Liver (tissue), 9 donors: Measurements from ENCODE around the gene C22orf23. TPM values are rescaled to one million over a fixed set of nuclear protein-coding genes. Genes with fewer than 3 reads are reported as not detected.

Experiments used
- DNase-seq: peaks from one replicate; pipeline ENCODE4 v3.0.0-alpha.2; 2017; ENCODE audit warnings: low spot score
- H3K27ac ChIP-seq, 2 donors: one replicate each; pipeline ENCODE4 v1.7.0; 2013; ENCODE audit warnings: inconsistent platforms in 2 of 2, low read length in 2 of 2, control low read depth in 1 of 2, low read depth in 1 of 2, mild to moderate bottlenecking in 1 of 2
- H3K27me3 ChIP-seq, 4 donors: one replicate each; pipeline versions ENCODE4 v1.6.1 to v1.7.0; 2013; ENCODE audit warnings: low read length in 3 of 4, inconsistent platforms in 1 of 4, mild to moderate bottlenecking in 1 of 4, moderate library complexity in 1 of 4; ENCODE audit not compliant: control insufficient read depth in 4 of 4, insufficient read depth in 4 of 4
- H3K36me3 ChIP-seq, 4 donors: one replicate each; pipeline versions ENCODE4 v1.6.1 to v1.7.0; 2013; ENCODE audit warnings: low read length in 3 of 4, mild to moderate bottlenecking in 3 of 4, low read depth in 1 of 4, moderate library complexity in 1 of 4; ENCODE audit not compliant: control insufficient read depth in 4 of 4, insufficient read depth in 3 of 4
- H3K4me1 ChIP-seq, 4 donors: one replicate each; pipeline versions ENCODE4 v1.6.1 to v1.7.0; 2013; ENCODE audit warnings: low read length in 3 of 4, mild to moderate bottlenecking in 3 of 4, moderate library complexity in 1 of 4; ENCODE audit not compliant: control insufficient read depth in 4 of 4, insufficient read depth in 4 of 4
- H3K4me3 ChIP-seq, 3 donors: one replicate each; pipeline versions ENCODE4 v1.6.1 to v1.7.0; 2013; ENCODE audit warnings: low read length in 3 of 3, control low read depth in 1 of 3, low read depth in 1 of 3, mild to moderate bottlenecking in 1 of 3
- H3K9ac ChIP-seq, 2 donors: one replicate each; pipeline ENCODE4 v1.7.0; 2013; ENCODE audit warnings: low read length in 2 of 2, mild to moderate bottlenecking in 2 of 2, moderate library complexity in 2 of 2, control low read depth in 1 of 2, low read depth in 1 of 2
- H3K9me3 ChIP-seq, 4 donors: one replicate each; pipeline versions ENCODE4 v1.6.1 to v1.7.0; 2013; ENCODE audit warnings: low read length in 3 of 4; ENCODE audit not compliant: control insufficient read depth in 4 of 4
- ATF3 ChIP-seq: IDR thresholded peaks from 2 replicates; pipeline ENCODE4 v1.6.1; 2016; ENCODE audit warnings: antibody characterized with exemption
- HNF4A ChIP-seq, 2 donors: conservative IDR thresholded peaks; 2 replicates each; pipeline ENCODE4 v1.6.1; 2016; ENCODE audit warnings: antibody characterized with exemption in 2 of 2, mild to moderate bottlenecking in 2 of 2
- MAX ChIP-seq: IDR thresholded peaks from 2 replicates; pipeline ENCODE4 v1.6.1; 2016; ENCODE audit warnings: antibody characterized with exemption
- NR2F2 ChIP-seq: IDR thresholded peaks from 2 replicates; pipeline ENCODE4 v1.6.1; 2016; ENCODE audit warnings: antibody characterized with exemption
- REST ChIP-seq: IDR thresholded peaks from 2 replicates; pipeline ENCODE4 v1.6.1; 2016; ENCODE audit warnings: antibody characterized with exemption, mild to moderate bottlenecking
- RXRA ChIP-seq, 2 donors: IDR thresholded peaks; 2 replicates each; pipeline ENCODE4 v1.6.1; 2017 to 2018; ENCODE audit warnings: antibody characterized with exemption in 2 of 2, mild to moderate bottlenecking in 1 of 2
- TAF1 ChIP-seq: conservative IDR thresholded peaks from 2 replicates; pipeline ENCODE4 v1.6.1; 2016; ENCODE audit warnings: antibody characterized with exemption, mild to moderate bottlenecking
- YY1 ChIP-seq: IDR thresholded peaks from 2 replicates; pipeline ENCODE4 v1.6.1; 2016; ENCODE audit warnings: antibody characterized with exemption, mild to moderate bottlenecking
- WGBS: extraction: QIAGEN DNeasy Blood & Tissue Kit; methylation state at CpG from one replicate; pipeline ENCODE4 v1.1.7; 2013; 5-methylcytosine and 5-hydroxymethylcytosine counted together
- polyA plus RNA-seq, 2 donors: library from polyadenylated mRNA; stranded (reverse) in 1 of 2; unstranded in 1 of 2; fragments of 200-250 nt in 1 of 2; fragments of >200 nt in 1 of 2; fragmentation: Nextera tagmentation in 1 of 2; extraction: Ambion mirVana in 1 of 2; gene quantifications; one replicate each; pipeline versions ENCODE4 v1.2.1 to v1.2.3, GENCODE V29; 2013 to 2015
- total RNA-seq, 2 donors: library from RNA; depleted of rRNA; stranded (reverse); fragments of >200 nt; gene quantifications; one replicate each; pipeline ENCODE4 v1.2.3, GENCODE V29; 2014
- TF ChIP-seq, protein P1 (sequence below): IDR thresholded peaks from 2 replicates; pipeline ENCODE4 v1.6.1; 2016; ENCODE audit warnings: antibody characterized with exemption
- donor health status: healthy.
- donor health status: healthy.
- donor health status: healthy.
- donor health status: healthy.
- donor health status: healthy.

The C22orf23 gene
- total and polyA plus RNA-seq, 4 donors: 0.02 TPM; not detected in 3

- 94% methylated on average over 27 of the region's 27 CpGs for WGBS
- Histone ChIP-seq H3K9me3 (no peaks in the 10 kb centered on the region), H3K9ac (no peak overlapping the region), H3K27ac (no peak overlapping the region), H3K36me3 (no peaks in the 10 kb centered on the region), H3K4me1 (peaks cover 8 to 22% (median 18%) of the 10 kb centered on the region in 4 donors), H3K27me3 (no peaks in the 10 kb centered on the region), H3K4me3 (no peak overlapping the region)
- DNase-seq: no peak
- TF ChIP-seq NR2F2 (no peak), HNF4A (conservative IDR thresholded peaks at IDR 0.05) (no peak), ATF3 (no peak), MAX (no peak), TAF1 (no peak), RXRA (IDR thresholded peaks at IDR 0.05) (no peak)
Observed at GRCh38 chr22:37985751-37986281, 32.4 kb upstream of the C22orf23 start.

GRCh38 chr22:37985050-37985585 is 31.7 kb upstream of the C22orf23 start:
- Histone ChIP-seq H3K27ac (no peak overlapping the region), H3K4me1 (peaks cover 10 to 27% (median 22%) of the 10 kb centered on the region in 4 donors), H3K9me3 (no peaks in the 10 kb centered on the region), H3K27me3 (no peaks in the 10 kb centered on the region), H3K36me3 (no peaks in the 10 kb centered on the region), H3K9ac (no peak overlapping the region), H3K4me3 (no peak overlapping the region)
- DNase-seq: no peak
- TF ChIP-seq, protein P1, sequence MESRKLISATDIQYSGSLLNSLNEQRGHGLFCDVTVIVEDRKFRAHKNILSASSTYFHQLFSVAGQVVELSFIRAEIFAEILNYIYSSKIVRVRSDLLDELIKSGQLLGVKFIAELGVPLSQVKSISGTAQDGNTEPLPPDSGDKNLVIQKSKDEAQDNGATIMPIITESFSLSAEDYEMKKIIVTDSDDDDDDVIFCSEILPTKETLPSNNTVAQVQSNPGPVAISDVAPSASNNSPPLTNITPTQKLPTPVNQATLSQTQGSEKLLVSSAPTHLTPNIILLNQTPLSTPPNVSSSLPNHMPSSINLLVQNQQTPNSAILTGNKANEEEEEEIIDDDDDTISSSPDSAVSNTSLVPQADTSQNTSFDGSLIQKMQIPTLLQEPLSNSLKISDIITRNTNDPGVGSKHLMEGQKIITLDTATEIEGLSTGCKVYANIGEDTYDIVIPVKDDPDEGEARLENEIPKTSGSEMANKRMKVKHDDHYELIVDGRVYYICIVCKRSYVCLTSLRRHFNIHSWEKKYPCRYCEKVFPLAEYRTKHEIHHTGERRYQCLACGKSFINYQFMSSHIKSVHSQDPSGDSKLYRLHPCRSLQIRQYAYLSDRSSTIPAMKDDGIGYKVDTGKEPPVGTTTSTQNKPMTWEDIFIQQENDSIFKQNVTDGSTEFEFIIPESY: no peak
- TF ChIP-seq HNF4A (conservative IDR thresholded peaks at IDR 0.05): no peak
- TF ChIP-seq REST: no peak
- TF ChIP-seq YY1: no peak
- TF ChIP-seq NR2F2: no peak
- no peak for TF ChIP-seq RXRA (IDR thresholded peaks at IDR 0.05)
- TF ChIP-seq ATF3: no peak
- WGBS: 94% methylated on average over 9 of the region's 9 CpGs
